NB4 (cell line): ENCODE results near the gene VPS26C.

Experiments used
- TF ChIP-seq, protein P1 (sequence below): IDR thresholded peaks from one replicate; pipeline ENCODE4 v1.5.1; 2012; ENCODE audit warnings: low read depth, low read length
- TF ChIP-seq, protein P2 (sequence below): IDR thresholded peaks from 2 replicates; pipeline ENCODE4 v1.6.1; 2011; ENCODE audit warnings: low read depth, low read length

DNA sequence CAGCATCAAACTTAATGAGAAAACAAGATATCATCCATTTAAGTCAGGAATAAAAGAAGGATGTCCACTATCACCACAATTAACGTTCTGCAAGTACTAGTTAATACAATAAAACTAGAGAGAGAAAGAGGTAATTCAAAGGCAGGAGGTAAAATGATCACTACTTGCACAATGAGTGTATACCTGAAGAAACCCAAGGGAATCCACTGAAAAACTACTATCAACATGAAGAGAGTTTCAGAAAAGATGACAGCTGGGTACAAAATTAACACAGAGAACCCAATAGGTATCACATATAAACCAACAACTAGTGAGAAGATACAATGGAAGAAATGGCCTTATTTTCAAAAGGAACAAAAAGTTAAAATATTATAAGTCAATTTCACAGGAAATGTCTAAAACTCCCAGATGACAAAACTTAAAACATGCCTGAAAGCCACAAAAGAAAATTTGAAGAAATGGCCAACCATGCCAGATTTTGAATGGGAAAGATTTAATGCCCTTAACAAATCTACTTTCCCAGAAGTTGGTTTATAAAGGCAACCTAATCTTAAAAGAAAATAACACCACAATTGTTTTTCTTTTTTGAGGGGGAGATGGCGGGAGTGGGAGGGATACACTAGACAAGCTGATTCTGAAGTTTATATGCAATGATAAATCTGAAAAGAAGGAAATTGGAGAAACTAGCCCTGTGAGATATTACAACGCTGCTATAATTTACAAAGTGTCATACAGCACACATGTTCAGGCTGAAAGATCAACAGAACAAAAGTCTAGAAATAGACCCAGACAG is 17.8 kb downstream of the VPS26C start:
- TF ChIP-seq, protein P1, sequence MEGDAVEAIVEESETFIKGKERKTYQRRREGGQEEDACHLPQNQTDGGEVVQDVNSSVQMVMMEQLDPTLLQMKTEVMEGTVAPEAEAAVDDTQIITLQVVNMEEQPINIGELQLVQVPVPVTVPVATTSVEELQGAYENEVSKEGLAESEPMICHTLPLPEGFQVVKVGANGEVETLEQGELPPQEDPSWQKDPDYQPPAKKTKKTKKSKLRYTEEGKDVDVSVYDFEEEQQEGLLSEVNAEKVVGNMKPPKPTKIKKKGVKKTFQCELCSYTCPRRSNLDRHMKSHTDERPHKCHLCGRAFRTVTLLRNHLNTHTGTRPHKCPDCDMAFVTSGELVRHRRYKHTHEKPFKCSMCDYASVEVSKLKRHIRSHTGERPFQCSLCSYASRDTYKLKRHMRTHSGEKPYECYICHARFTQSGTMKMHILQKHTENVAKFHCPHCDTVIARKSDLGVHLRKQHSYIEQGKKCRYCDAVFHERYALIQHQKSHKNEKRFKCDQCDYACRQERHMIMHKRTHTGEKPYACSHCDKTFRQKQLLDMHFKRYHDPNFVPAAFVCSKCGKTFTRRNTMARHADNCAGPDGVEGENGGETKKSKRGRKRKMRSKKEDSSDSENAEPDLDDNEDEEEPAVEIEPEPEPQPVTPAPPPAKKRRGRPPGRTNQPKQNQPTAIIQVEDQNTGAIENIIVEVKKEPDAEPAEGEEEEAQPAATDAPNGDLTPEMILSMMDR, result no peak
- TF ChIP-seq, protein P2, sequence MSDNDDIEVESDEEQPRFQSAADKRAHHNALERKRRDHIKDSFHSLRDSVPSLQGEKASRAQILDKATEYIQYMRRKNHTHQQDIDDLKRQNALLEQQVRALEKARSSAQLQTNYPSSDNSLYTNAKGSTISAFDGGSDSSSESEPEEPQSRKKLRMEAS, result no peak
